Stimulated activated naive B cell treated with anti-CD40 and anti-IgM and Interleukin-4, amounts not matched to agents 10 μg/mL and 1 μg/mL and 100 μg/mL, for 72 hours (primary cell): ENCODE data around the gene ZBTB8A.

Experiments used
- ATAC-seq, 2 donors: fragments of 150-1000 bp; cut with Tn5 transposase; replicated peaks; 2 replicates each; pipeline ENCODE4 v1.10.0; 2021; ENCODE audit warnings: moderate library complexity in 1 of 2
- DNase-seq: peaks from one replicate; pipeline ENCODE4 v3.0.0; 2021
- H3K27ac Mint-ChIP-seq: one replicate; pipeline ENCODE4 v1.8.0; 2022; ENCODE audit warnings: mild to moderate bottlenecking, mixed read lengths
- H3K27me3 Mint-ChIP-seq, 2 donors: one replicate each; pipeline ENCODE4 v1.8.0; 2022; ENCODE audit warnings: mixed read lengths in 2 of 2
- H3K36me3 Mint-ChIP-seq, 2 donors: one replicate each; pipeline ENCODE4 v1.8.0; 2022; ENCODE audit warnings: mixed read lengths in 2 of 2, mild to moderate bottlenecking in 1 of 2
- H3K4me1 Mint-ChIP-seq, 2 donors: one replicate each; pipeline ENCODE4 v1.8.0; 2022; ENCODE audit warnings: mixed read lengths in 2 of 2, mild to moderate bottlenecking in 1 of 2
- H3K4me3 Mint-ChIP-seq, 2 donors: one replicate each; pipeline ENCODE4 v1.8.0; 2022; ENCODE audit warnings: mild to moderate bottlenecking in 2 of 2, mixed read lengths in 2 of 2, moderate library complexity in 1 of 2
- H3K9me3 Mint-ChIP-seq, 2 donors: one replicate each; pipeline ENCODE4 v1.8.0; 2022; ENCODE audit warnings: mixed read lengths in 2 of 2, mild to moderate bottlenecking in 1 of 2

The ZBTB8A gene

DNA sequence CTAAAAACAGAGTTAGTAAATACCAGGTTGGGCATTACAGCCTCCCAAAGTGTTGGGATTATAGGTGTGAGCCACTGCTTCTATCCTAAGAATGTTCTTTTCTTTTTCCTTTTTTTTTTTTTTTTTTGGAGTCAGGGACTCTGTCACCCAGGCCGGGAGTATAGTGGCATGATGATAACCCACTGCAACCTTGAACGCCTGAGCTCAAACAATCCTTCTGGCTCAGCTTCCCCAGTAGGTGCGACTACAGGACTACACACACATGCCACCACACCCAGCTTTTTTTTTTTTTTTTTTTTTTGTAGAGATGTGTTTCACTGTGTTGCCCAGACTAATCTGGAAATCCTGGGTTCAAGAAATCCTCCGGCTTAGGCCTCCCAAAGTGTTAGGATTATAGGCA, 105.2 kb downstream of the ZBTB8A start:
- Mint-ChIP-seq H3K27ac (no peak overlapping the region), H3K4me1 (peaks cover 6 to 24% of the 10 kb centered on the region in 2 donors), H3K27me3 (no peaks in the 10 kb centered on the region), H3K4me3 (no peak overlapping the region), H3K36me3 (peaks cover 3 to 9% of the 10 kb centered on the region in 2 donors), H3K9me3 (no peaks in the 10 kb centered on the region)
- DNase-seq (no peak), ATAC-seq (no peak)

- no peaks in the 10 kb centered on the region for H3K27me3 Mint-ChIP-seq
- ATAC-seq: no peak
- H3K27ac Mint-ChIP-seq: peak overlapping the region; percentile 20
- H3K36me3 Mint-ChIP-seq: peaks cover 16 to 22% of the 10 kb centered on the region in 2 donors
- no peak for DNase-seq
- H3K4me3 Mint-ChIP-seq: peak overlapping the region; percentile 22 to 23
- H3K9me3 Mint-ChIP-seq: no peaks in the 10 kb centered on the region
- peaks cover 13 to 36% of the 10 kb centered on the region in 2 donors for H3K4me1 Mint-ChIP-seq
Measured at GRCh38 chr1:32647308-32648134, 108.3 kb downstream of the ZBTB8A start.

- Mint-ChIP-seq H3K27ac (peak within 1 kb of the TSS; percentile 99), H3K9me3 (no peaks in the 10 kb centered on the region), H3K4me1 (peaks cover 16 to 56% of the 10 kb centered on the region in 2 donors), H3K4me3 (peak within 1 kb of the TSS; percentile 91 to 95), H3K36me3 (peaks cover 24 to 34% of the 10 kb centered on the region in 2 donors), H3K27me3 (no peaks in the 10 kb centered on the region)
- ATAC-seq (peak; percentile 83 to 84), DNase-seq (peak; percentile 87)
Measured at GRCh38 chr1:32650248-32650751, 111.1 kb downstream of the ZBTB8A start, which contains the start of gene ZBTB8OS. Gene ZBTB8OS (minus strand): TSS chr1:32650550. CDS start chr1:32650529, 21 bp downstream.

GRCh38 chr1:32650752-32651460, 111.7 kb downstream of the ZBTB8A start, which contains the start of gene RBBP4:
Gene RBBP4 (plus strand): TSS chr1:32651208. CDS start chr1:32651307, 99 bp downstream.
- peak within 1 kb of the TSS; percentile 99 for H3K27ac Mint-ChIP-seq
- H3K27me3 Mint-ChIP-seq: no peaks in the 10 kb centered on the region
- H3K36me3 Mint-ChIP-seq: peaks cover 30 to 37% of the 10 kb centered on the region in 2 donors
- peak within 1 kb of the TSS; percentile 91 to 95 for H3K4me3 Mint-ChIP-seq
- no peaks in the 10 kb centered on the region for H3K9me3 Mint-ChIP-seq
- ATAC-seq: peak; percentile 87 to 89
- peak; percentile 99 for DNase-seq
- H3K4me1 Mint-ChIP-seq: peaks cover 20 to 62% of the 10 kb centered on the region in 2 donors

DNA sequence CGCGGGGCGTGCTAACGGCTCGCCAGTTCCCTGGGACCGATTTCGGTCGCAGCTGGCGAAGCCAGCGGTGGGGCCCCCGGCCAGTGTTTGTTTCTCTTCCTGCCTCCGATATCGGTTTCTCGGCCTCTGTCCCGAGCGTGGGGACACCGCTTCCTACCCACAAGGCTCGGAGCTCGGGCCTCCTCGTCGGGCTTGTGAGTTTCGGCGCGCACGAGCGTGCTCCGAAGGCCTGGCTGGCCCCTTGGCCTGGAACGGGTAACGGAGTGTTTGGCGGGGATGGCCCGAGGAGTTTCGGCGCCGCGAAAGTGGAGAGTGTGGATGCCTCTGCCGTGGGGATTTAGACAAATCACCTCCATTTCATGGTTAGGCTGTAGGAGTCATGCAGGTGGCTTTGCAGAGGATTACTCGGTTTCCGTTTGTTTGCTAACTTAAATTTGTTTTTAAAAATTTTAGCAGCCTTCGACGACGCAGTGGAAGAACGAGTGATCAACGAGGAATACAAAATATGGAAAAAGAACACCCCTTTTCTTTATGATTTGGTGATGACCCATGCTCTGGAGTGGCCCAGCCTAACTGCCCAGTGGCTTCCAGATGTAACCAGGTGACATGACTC, 112.3 kb downstream of the ZBTB8A start:
- peak overlapping the region; percentile 91 to 95 for H3K4me3 Mint-ChIP-seq
- ATAC-seq: peak; percentile 21 to 26
- H3K4me1 Mint-ChIP-seq: peaks cover 20 to 63% of the 10 kb centered on the region in 2 donors
- H3K27me3 Mint-ChIP-seq: no peaks in the 10 kb centered on the region
- H3K36me3 Mint-ChIP-seq: peaks cover 32 to 37% of the 10 kb centered on the region in 2 donors
- H3K27ac Mint-ChIP-seq: peak overlapping the region; percentile 99
- no peak for DNase-seq
- H3K9me3 Mint-ChIP-seq: no peaks in the 10 kb centered on the region

DNA sequence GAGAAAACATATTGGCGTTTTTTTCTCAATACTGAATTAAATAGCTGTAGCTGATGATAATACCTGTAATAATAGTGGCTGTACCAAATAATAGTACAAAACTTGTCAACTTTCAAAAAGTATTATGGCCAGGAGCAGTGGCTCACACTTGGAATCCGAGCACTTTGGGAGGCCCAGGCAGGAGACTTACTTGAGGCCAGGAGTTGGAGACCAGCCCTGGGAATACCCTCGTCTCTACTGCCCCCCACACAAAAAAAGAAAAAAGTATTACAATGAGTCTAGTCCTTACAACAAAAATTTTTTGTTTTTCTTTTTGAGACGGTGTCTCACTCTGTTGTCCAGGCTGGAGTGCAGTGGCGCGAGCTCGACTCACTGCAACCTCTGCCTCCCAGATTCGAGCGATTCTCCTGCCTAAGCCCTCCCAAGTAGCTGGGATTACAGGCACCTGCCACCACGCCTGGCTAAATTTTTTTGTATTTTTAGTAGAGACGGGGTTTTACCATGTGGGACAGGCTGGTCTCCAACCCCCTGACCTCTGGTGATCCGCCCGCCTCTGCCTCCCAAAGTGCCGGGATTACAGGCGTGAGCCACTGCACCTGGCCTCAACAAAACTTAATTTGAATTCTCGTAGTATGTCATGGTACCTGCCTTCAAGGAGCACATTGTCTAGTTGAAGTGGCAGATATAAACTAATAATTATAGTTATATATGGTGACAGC, 113.2 kb downstream of the ZBTB8A start:
- Mint-ChIP-seq H3K9me3 (no peaks in the 10 kb centered on the region), H3K4me1 (peaks cover 22 to 67% of the 10 kb centered on the region in 2 donors), H3K27ac (peak overlapping the region; percentile 99), H3K27me3 (no peaks in the 10 kb centered on the region), H3K4me3 (peak overlapping the region; percentile 91 to 95), H3K36me3 (peaks cover 35 to 45% of the 10 kb centered on the region in 2 donors)
- DNase-seq: no peak
- no peak for ATAC-seq
